Liver (tissue), 10 donors: ENCODE measurements around the gene ABCA9. TPM values are rescaled to one million over a fixed set of nuclear protein-coding genes. Genes with fewer than 3 reads are reported as not detected.

Source experiments
- DNase-seq: peaks from one replicate; pipeline ENCODE4 v3.0.0-alpha.2; 2017; ENCODE audit warnings: low spot score
- H3K27ac ChIP-seq, 2 donors: one replicate each; pipeline ENCODE4 v1.7.0; 2013; ENCODE audit warnings: inconsistent platforms in 2 of 2, low read length in 2 of 2, control low read depth in 1 of 2, low read depth in 1 of 2, mild to moderate bottlenecking in 1 of 2
- H3K27me3 ChIP-seq, 4 donors: one replicate each; pipeline versions ENCODE4 v1.6.1 to v1.7.0; 2013; ENCODE audit warnings: low read length in 3 of 4, inconsistent platforms in 1 of 4, mild to moderate bottlenecking in 1 of 4, moderate library complexity in 1 of 4; ENCODE audit not compliant: control insufficient read depth in 4 of 4, insufficient read depth in 4 of 4
- H3K36me3 ChIP-seq, 4 donors: one replicate each; pipeline versions ENCODE4 v1.6.1 to v1.7.0; 2013; ENCODE audit warnings: low read length in 3 of 4, mild to moderate bottlenecking in 3 of 4, low read depth in 1 of 4, moderate library complexity in 1 of 4; ENCODE audit not compliant: control insufficient read depth in 4 of 4, insufficient read depth in 3 of 4
- H3K4me1 ChIP-seq, 4 donors: one replicate each; pipeline versions ENCODE4 v1.6.1 to v1.7.0; 2013; ENCODE audit warnings: low read length in 3 of 4, mild to moderate bottlenecking in 3 of 4, moderate library complexity in 1 of 4; ENCODE audit not compliant: control insufficient read depth in 4 of 4, insufficient read depth in 4 of 4
- H3K4me3 ChIP-seq, 3 donors: one replicate each; pipeline versions ENCODE4 v1.6.1 to v1.7.0; 2013; ENCODE audit warnings: low read length in 3 of 3, control low read depth in 1 of 3, low read depth in 1 of 3, mild to moderate bottlenecking in 1 of 3
- H3K9ac ChIP-seq, 2 donors: one replicate each; pipeline ENCODE4 v1.7.0; 2013; ENCODE audit warnings: low read length in 2 of 2, mild to moderate bottlenecking in 2 of 2, moderate library complexity in 2 of 2, control low read depth in 1 of 2, low read depth in 1 of 2
- H3K9me3 ChIP-seq, 4 donors: one replicate each; pipeline versions ENCODE4 v1.6.1 to v1.7.0; 2013; ENCODE audit warnings: low read length in 3 of 4; ENCODE audit not compliant: control insufficient read depth in 4 of 4
- YY1 ChIP-seq: IDR thresholded peaks from 2 replicates; pipeline ENCODE4 v1.6.1; 2016; ENCODE audit warnings: antibody characterized with exemption, mild to moderate bottlenecking
- WGBS: extraction: QIAGEN DNeasy Blood & Tissue Kit; methylation state at CpG from one replicate; pipeline ENCODE4 v1.1.7; 2013; 5-methylcytosine and 5-hydroxymethylcytosine counted together
- polyA plus RNA-seq, 2 donors: library from polyadenylated mRNA; stranded (reverse) in 1 of 2; unstranded in 1 of 2; fragments of 200-250 nt in 1 of 2; fragments of >200 nt in 1 of 2; fragmentation: Nextera tagmentation in 1 of 2; extraction: Ambion mirVana in 1 of 2; gene quantifications; one replicate each; pipeline versions ENCODE4 v1.2.1 to v1.2.3, GENCODE V29; 2013 to 2015
- small RNA-seq: library from RNA; depleted of rRNA; stranded (forward); fragments of <200 nt; gene quantifications from one replicate; pipeline ENCODE3, GENCODE V24; 2014
- total RNA-seq, 2 donors: library from RNA; depleted of rRNA; stranded (reverse); fragments of >200 nt; gene quantifications; one replicate each; pipeline ENCODE4 v1.2.3, GENCODE V29; 2014
- donor health status: healthy.
- donor health status: healthy.
- donor health status: healthy.
- donor health status: healthy.
- donor health status: healthy.

ABCA9 gene
- total and polyA plus RNA-seq, 4 donors: 1.4 to 18.9 (median 5.9) TPM

DNA sequence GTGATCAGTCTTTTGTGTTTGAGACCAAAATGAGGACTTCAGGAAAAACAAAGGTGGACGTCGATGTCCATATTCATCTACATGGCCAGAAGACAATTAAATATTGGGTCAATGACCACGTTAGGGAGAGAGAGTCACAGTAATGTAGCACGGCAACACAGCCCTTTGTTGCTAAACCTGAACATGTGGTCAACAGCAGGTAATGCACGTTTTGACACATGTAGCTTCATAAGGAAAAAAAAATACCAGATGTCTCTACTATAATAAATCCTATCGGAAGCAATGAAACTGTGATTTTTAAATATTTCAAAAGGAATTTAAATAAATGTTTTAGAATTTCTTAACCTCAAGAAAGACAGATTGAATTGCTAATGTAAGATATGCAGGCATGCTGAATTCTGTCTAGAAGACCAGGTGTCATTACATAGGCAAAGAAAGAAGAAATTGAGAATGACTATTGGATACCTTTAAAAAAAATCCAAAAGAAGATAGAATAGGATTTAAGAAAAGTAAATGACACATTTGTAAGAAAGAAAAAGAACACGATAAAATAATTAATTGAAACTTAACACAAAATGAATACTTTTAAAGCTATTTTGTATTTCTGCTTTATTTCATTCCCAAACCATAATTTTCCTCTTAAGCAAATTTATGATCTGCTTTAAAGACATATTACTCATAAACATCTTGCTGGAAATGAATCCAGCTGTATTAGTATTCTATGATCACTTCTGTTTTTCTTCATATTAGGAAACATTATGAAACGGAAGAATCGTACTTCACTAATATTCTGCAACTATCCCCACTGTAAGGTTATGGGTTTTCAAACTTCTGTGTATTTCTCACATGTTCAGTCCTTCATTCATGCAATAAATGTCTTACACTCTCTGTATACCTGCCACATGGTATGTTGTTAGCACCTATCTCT, 135.7 kb downstream of the ABCA9 start:
- no peak overlapping the region for H3K9ac ChIP-seq
- no peaks in the 10 kb centered on the region for H3K27me3 ChIP-seq
- no peak overlapping the region for H3K27ac ChIP-seq
- DNase-seq: no peak
- WGBS: 93% methylated on average over 9 of the region's 9 CpGs
- no peak for TF ChIP-seq YY1
- peaks cover 0 to 2% (median 0%) of the 10 kb centered on the region in 4 donors for H3K4me1 ChIP-seq
- no peaks in the 10 kb centered on the region for H3K9me3 ChIP-seq
- H3K36me3 ChIP-seq: peaks cover 0 to 42% (median 24%) of the 10 kb centered on the region in 4 donors
- no peak overlapping the region for H3K4me3 ChIP-seq

Small RNA genes lying within 50 kb of the gene (small RNA-seq; reads per million reads assigned to genes)
- not detected for gene MIR4524B

Other genes with a start within 250 kb of the ABCA9 start
- 10 to 100 TPM; 11.4 to 72.2 TPM for gene ABCA8, start 105.5 kb downstream of the ABCA9 start, total RNA-seq
- 10 to 100 TPM in 1 of 2 donors, 1 to 10 TPM in 1; 9.3 to 16.5 TPM for gene ABCA8, start 105.5 kb downstream of the ABCA9 start, polyA plus RNA-seq
- 100 to 1,000 TPM in 1 of 2 donors, 10 to 100 TPM in 1; 45.5 to 158 TPM for gene ABCA6, start 81.0 kb upstream of the ABCA9 start, total RNA-seq
- gene ABCA6, start 81.0 kb upstream of the ABCA9 start, polyA plus RNA-seq: 10 to 100 TPM; 37.5 to 49.5 TPM
- 1 to 10 TPM in 1 of 2 donors, under 1 TPM in 1; 0.33 to 5.5 TPM for gene ABCA10, start 167.9 kb upstream of the ABCA9 start, total RNA-seq
- gene ABCA10, start 167.9 kb upstream of the ABCA9 start, polyA plus RNA-seq: 1 to 10 TPM in 1 of 2 donors, under 1 TPM in 1; 0.32 to 3.7 TPM